Measurements from ENCODE around the gene P2RX5.

DNA sequence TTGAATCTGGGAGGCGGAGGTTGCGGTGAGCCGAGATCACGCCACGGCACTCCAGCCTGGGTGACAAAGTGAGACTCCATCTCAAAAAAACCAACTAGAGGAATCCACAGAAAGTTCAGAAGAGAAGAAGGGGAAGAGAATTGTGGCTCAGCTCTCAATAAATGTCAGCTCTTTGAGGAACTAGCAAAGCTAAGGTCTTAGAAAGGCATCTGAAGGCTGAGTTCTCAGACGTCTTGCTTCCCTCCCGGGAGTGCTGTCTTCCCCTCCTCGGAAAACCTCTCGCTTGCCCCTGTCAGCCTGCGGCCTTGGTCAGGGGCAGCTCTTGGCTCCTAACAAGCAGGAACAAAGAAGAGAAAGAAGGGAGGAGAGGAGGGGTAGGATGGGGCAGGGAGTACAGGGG is 65.2 kb downstream of the P2RX5 start:
- TF ChIP-seq, protein P1, sequence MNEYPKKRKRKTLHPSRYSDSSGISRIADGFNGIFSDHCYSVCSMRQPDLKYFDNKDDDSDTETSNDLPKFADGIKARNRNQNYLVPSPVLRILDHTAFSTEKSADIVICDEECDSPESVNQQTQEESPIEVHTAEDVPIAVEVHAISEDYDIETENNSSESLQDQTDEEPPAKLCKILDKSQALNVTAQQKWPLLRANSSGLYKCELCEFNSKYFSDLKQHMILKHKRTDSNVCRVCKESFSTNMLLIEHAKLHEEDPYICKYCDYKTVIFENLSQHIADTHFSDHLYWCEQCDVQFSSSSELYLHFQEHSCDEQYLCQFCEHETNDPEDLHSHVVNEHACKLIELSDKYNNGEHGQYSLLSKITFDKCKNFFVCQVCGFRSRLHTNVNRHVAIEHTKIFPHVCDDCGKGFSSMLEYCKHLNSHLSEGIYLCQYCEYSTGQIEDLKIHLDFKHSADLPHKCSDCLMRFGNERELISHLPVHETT (tag by site-specific recombination; IDR thresholded peaks at IDR 0.05): no peak
- TF ChIP-seq ZNF24 (tag by site-specific recombination; IDR thresholded peaks at IDR 0.05) (no peak), ZNF292 (tag by site-specific recombination; IDR thresholded peaks at IDR 0.05; ENCODE audit: borderline replicate concordance, low read depth) (no peak), MYNN (tag by site-specific recombination; IDR thresholded peaks at IDR 0.05; ENCODE audit: borderline replicate concordance) (no peak), KLF7 (tag by site-specific recombination; IDR thresholded peaks at IDR 0.05; ENCODE audit: borderline replicate concordance) (no peak), ZNF112 (tag by site-specific recombination; IDR thresholded peaks at IDR 0.05) (no peak)
- TF ChIP-seq, protein P2, sequence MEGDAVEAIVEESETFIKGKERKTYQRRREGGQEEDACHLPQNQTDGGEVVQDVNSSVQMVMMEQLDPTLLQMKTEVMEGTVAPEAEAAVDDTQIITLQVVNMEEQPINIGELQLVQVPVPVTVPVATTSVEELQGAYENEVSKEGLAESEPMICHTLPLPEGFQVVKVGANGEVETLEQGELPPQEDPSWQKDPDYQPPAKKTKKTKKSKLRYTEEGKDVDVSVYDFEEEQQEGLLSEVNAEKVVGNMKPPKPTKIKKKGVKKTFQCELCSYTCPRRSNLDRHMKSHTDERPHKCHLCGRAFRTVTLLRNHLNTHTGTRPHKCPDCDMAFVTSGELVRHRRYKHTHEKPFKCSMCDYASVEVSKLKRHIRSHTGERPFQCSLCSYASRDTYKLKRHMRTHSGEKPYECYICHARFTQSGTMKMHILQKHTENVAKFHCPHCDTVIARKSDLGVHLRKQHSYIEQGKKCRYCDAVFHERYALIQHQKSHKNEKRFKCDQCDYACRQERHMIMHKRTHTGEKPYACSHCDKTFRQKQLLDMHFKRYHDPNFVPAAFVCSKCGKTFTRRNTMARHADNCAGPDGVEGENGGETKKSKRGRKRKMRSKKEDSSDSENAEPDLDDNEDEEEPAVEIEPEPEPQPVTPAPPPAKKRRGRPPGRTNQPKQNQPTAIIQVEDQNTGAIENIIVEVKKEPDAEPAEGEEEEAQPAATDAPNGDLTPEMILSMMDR (tag by site-specific recombination; IDR thresholded peaks at IDR 0.05): no peak
- TF ChIP-seq, protein P3, sequence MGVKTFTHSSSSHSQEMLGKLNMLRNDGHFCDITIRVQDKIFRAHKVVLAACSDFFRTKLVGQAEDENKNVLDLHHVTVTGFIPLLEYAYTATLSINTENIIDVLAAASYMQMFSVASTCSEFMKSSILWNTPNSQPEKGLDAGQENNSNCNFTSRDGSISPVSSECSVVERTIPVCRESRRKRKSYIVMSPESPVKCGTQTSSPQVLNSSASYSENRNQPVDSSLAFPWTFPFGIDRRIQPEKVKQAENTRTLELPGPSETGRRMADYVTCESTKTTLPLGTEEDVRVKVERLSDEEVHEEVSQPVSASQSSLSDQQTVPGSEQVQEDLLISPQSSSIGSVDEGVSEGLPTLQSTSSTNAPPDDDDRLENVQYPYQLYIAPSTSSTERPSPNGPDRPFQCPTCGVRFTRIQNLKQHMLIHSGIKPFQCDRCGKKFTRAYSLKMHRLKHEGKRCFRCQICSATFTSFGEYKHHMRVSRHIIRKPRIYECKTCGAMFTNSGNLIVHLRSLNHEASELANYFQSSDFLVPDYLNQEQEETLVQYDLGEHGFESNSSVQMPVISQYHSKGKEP (tag by site-specific recombination; IDR thresholded peaks at IDR 0.05): no peak
- TF ChIP-seq, protein P4, sequence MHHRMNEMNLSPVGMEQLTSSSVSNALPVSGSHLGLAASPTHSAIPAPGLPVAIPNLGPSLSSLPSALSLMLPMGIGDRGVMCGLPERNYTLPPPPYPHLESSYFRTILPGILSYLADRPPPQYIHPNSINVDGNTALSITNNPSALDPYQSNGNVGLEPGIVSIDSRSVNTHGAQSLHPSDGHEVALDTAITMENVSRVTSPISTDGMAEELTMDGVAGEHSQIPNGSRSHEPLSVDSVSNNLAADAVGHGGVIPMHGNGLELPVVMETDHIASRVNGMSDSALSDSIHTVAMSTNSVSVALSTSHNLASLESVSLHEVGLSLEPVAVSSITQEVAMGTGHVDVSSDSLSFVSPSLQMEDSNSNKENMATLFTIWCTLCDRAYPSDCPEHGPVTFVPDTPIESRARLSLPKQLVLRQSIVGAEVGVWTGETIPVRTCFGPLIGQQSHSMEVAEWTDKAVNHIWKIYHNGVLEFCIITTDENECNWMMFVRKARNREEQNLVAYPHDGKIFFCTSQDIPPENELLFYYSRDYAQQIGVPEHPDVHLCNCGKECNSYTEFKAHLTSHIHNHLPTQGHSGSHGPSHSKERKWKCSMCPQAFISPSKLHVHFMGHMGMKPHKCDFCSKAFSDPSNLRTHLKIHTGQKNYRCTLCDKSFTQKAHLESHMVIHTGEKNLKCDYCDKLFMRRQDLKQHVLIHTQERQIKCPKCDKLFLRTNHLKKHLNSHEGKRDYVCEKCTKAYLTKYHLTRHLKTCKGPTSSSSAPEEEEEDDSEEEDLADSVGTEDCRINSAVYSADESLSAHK (tag by site-specific recombination; IDR thresholded peaks at IDR 0.05): no peak
- TF ChIP-seq, protein P5, sequence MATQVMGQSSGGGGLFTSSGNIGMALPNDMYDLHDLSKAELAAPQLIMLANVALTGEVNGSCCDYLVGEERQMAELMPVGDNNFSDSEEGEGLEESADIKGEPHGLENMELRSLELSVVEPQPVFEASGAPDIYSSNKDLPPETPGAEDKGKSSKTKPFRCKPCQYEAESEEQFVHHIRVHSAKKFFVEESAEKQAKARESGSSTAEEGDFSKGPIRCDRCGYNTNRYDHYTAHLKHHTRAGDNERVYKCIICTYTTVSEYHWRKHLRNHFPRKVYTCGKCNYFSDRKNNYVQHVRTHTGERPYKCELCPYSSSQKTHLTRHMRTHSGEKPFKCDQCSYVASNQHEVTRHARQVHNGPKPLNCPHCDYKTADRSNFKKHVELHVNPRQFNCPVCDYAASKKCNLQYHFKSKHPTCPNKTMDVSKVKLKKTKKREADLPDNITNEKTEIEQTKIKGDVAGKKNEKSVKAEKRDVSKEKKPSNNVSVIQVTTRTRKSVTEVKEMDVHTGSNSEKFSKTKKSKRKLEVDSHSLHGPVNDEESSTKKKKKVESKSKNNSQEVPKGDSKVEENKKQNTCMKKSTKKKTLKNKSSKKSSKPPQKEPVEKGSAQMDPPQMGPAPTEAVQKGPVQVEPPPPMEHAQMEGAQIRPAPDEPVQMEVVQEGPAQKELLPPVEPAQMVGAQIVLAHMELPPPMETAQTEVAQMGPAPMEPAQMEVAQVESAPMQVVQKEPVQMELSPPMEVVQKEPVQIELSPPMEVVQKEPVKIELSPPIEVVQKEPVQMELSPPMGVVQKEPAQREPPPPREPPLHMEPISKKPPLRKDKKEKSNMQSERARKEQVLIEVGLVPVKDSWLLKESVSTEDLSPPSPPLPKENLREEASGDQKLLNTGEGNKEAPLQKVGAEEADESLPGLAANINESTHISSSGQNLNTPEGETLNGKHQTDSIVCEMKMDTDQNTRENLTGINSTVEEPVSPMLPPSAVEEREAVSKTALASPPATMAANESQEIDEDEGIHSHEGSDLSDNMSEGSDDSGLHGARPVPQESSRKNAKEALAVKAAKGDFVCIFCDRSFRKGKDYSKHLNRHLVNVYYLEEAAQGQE (tag by site-specific recombination; IDR thresholded peaks at IDR 0.05): no peak

All from HEK293 (cell line).